ENCODE data around the gene YKT6.

The YKT6 gene

GRCh38 chr7:44184206-44184872 is 16.4 kb upstream of the YKT6 start:
- no peak for DNase-seq (ENCODE audit: low spot score)

DNA sequence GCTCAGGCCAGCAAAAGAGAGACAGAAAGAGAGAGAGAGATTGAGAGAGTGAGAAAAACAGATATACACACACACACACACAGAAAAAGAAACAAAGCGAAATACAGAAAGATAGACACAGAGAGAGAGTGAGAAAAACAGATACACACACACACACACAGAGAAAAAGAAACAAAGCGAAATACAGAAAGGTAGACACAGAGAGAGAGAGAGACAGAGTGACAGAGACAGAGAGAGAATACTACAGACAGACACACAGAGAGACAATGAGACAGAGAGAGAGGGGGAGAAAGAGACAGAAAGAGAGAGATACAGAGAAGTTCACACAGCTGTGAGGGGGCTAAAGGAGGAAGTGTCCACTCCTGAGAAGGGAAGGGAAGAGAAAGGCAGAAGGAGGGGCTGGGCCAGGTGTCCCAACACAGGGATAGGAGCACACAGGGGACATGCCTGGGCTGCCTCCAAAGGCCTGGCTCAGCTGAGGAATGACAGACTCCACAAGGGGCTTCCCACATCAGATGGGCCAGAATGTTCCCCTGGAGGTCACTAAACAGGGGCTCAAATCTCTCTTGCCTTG is 15.8 kb upstream of the YKT6 start:
- no peak for TF ChIP-seq CTCF (IDR thresholded peaks at IDR 0.05; ENCODE audit: extremely low read depth, missing control alignments)
- no peak for DNase-seq (ENCODE audit: low spot score)

More at GRCh38 chr7:44184206-44184872, 16.4 kb upstream of the YKT6 start:
- TF ChIP-seq CTCF (IDR thresholded peaks at IDR 0.05; ENCODE audit: extremely low read depth, missing control alignments), result no peak

DNA sequence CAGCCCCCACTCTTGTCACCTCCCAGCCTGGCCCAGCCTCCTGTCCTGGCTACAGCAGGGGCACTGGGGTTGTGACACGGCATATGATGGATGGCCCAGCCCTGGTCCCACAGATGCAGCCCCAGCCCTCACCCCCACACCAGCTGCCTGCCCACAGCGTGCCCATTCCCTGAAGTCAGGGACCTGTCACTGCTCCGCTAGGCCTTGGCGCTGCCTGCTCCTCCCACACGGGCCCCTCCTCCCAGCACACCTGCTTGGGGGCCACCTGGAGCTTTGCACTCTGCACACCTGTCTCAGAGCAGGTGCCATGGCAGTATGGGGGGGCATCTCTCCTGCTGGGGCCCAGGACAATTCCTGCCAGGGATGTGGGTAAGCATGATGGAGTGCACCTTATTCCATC is 15.0 kb upstream of the YKT6 start:
- DNase-seq (ENCODE audit: low spot score), result no peak
- no peak for TF ChIP-seq CTCF (IDR thresholded peaks at IDR 0.05; ENCODE audit: extremely low read depth, missing control alignments)

GRCh38 chr7:44186736-44187135 is 14.0 kb upstream of the YKT6 start:
- no peak for TF ChIP-seq CTCF (IDR thresholded peaks at IDR 0.05; ENCODE audit: extremely low read depth, missing control alignments)
- DNase-seq (ENCODE audit: low spot score), result no peak

DNA sequence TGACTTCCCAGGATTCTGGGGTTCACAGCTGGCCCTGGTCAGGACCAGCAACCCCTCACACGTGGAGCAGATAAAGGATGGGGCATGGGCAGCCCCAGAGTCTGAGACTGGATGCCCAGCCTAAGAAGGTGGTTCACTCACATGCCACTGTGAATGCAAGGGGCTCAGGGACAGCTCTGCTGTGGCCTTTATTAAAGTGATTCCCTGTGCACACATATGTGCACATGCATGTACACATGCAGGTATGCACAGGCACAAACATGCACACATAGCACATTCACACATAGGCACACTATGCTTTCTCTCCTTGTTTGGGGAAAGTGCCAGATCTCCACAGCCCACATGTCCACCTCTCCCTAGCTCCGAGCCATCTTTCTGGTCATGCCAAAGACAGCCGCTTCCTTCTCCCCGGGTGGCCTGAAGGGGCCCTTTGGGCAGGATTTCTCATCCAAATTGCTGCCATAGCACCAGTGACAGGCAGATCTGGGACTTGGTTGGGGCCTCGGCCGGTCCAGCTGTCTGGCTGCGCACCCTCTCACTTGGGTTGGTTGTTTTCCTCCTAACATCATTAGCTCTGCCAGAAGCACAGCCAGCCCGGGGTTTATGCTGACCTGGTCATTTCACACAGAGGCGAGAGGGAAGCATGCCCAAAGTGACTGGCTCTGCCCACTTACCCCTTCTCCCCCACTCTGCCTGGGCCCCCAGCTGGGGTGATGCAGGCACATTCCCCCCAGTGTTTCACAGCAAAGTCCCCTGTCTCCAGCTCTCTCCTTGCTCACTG is 13.0 kb upstream of the YKT6 start:
- no peak for TF ChIP-seq CTCF (IDR thresholded peaks at IDR 0.05; ENCODE audit: extremely low read depth, missing control alignments)
- no peak for DNase-seq (ENCODE audit: low spot score)

DNA sequence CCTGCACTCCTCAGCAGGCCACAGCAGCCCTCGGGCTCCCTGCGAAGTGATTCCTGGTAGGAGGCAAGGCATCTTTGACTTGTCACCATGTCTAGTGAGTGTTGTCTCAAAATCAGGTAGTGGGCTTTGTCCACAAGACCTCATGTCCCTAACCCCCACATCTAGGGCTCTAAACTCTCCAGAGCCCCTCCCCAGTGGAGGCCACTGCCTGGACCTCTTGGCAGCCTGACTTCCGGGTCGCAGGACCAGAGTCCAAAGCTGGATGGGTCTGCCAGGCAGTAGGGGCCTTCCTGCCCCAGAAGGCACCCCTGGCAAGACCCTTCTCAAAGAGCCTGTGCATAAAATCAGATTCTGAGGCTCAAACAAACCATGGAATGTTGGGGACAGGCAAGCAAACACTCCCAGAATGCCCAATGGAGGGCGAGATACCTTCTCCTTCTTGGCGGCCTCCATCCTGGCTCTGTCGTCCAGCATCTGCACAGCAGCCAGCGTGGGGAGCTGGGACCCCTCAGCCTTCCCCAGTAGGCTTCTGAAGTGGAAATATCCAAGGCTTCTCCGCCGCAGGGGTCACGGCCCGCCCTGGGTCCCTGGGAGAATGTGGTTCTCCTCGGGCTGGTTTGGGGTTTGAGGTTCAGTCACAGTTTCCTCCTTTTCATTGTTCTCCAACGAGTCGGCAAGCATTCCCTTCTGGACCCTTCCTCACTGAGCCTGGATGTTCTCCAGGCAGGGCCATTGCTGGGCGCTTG is 12.1 kb upstream of the YKT6 start:
- DNase-seq (ENCODE audit: low spot score), result no peak
- TF ChIP-seq CTCF (IDR thresholded peaks at IDR 0.05; ENCODE audit: extremely low read depth, missing control alignments), result no peak

Data from GM20000 (cell line).